ENCODE data around the gene STOX1.

DNA sequence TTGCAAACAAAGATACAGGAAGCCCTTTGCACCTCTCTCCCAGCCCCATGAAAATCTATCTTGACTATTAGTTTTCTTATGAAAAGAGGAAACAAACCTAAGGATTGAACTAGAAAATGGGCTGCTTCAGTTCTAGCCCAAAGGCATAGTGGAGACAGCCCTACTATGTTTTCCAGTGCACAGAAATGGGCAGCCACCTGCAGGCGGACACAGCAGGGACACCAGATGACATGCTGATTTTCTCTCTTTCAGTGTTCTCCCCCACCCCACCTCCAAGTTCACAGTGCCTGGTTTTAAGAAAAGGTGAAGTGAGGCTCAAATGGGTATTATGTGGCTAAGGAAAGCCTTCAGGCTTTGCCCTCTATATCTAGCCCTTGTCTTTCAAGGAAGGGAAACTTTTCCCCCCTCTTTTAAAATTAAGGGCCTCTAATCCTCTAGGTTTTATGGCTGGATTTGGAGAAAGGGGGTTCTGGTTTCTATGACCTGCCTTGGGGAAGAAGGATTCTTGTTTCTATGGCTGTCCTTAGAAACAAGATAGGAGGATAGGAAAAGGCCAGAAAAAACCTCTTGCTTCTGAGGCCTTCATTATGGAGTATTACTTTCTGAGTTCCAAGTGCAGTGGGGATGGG, 50.3 kb downstream of the STOX1 start:
- TF ChIP-seq TAF7 (optimal IDR thresholded peaks at IDR 0.05; ENCODE audit: borderline replicate concordance, low read depth, low read length) (no peak), POLR2A (IDR thresholded peaks at IDR 0.05; ENCODE audit: control extremely low read depth in 1 of 2, low read depth in 2 of 2, low read length in 2 of 2) (no peak), CBX5 (IDR thresholded peaks at IDR 0.05; ENCODE audit: low read depth, low read length) (no peak), RFX5 (IDR thresholded peaks at IDR 0.05; ENCODE audit: borderline replicate concordance, low read depth, low read length) (no peak), ASH2L (IDR thresholded peaks at IDR 0.05; ENCODE audit: low read length) (no peak), SIN3A (conservative IDR thresholded peaks at IDR 0.05 in 1 of 2, IDR thresholded peaks at IDR 0.05 in 1 of 2; ENCODE audit: low read depth in 1 of 2, low read length in 2 of 2) (no peak), EZH2 (IDR thresholded peaks at IDR 0.05; ENCODE audit: low read depth, low read length, severe bottlenecking) (no peak), MAFK (IDR thresholded peaks at IDR 0.05; ENCODE audit: low read depth, low read length) (no peak), MAX (IDR thresholded peaks at IDR 0.05) (no peak), KDM4A (IDR thresholded peaks at IDR 0.05; ENCODE audit: low read depth, low read length, severe bottlenecking) (no peak)
- TF ChIP-seq, protein P1, sequence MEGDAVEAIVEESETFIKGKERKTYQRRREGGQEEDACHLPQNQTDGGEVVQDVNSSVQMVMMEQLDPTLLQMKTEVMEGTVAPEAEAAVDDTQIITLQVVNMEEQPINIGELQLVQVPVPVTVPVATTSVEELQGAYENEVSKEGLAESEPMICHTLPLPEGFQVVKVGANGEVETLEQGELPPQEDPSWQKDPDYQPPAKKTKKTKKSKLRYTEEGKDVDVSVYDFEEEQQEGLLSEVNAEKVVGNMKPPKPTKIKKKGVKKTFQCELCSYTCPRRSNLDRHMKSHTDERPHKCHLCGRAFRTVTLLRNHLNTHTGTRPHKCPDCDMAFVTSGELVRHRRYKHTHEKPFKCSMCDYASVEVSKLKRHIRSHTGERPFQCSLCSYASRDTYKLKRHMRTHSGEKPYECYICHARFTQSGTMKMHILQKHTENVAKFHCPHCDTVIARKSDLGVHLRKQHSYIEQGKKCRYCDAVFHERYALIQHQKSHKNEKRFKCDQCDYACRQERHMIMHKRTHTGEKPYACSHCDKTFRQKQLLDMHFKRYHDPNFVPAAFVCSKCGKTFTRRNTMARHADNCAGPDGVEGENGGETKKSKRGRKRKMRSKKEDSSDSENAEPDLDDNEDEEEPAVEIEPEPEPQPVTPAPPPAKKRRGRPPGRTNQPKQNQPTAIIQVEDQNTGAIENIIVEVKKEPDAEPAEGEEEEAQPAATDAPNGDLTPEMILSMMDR (IDR thresholded peaks at IDR 0.05; ENCODE audit: control extremely low read depth in 1 of 3, insufficient read depth in 1 of 3, low read depth in 1 of 3, low read length in 3 of 3): no peak

All from H1 (cell line).